Measurements from ENCODE around the gene RTN1. TPM values are rescaled to one million over a fixed set of nuclear protein-coding genes. Genes with fewer than 3 reads are reported as not detected.

The RTN1 gene
- total and polyA plus RNA-seq, 9 of the 15 experiments (the other 6 are each of a cell fraction or from before 2014, with no cell fraction given), result 0.03 to 0.09 TPM; not detected in 7

- 0% methylated on average over 2 of the region's 2 CpGs for WGBS (ENCODE audit: insufficient coverage, low coverage, missing lambda C conversion rate)
- H4K20me1 ChIP-seq (replicated peaks; ENCODE audit: control insufficient read depth, insufficient read depth, low read length), result no peaks in the 10 kb centered on the region
- H3K4me1 ChIP-seq (replicated peaks in 1 of 2; ENCODE audit: control insufficient read depth in 2 of 2, insufficient read depth in 2 of 2, low read length in 2 of 2), result no peaks in the 10 kb centered on the region
- DNase-seq (ENCODE audit: extremely low read depth in 1 of 4, low spot score in 3 of 4) (no peak), FAIRE-seq (no peak), ATAC-seq (no peak)
- no peaks in the 10 kb centered on the region for H3K9me1 ChIP-seq (ENCODE audit: control insufficient read depth, insufficient read depth, low read length)
- BruUV-seq (replicated peaks), result no TSS peak
- H3K36me3 ChIP-seq (ENCODE audit: control insufficient read depth, insufficient read depth, low read length), result no peaks in the 10 kb centered on the region
- no peak overlapping the region for H2AFZ ChIP-seq (ENCODE audit: low read depth, low read length)
- H3K79me2 ChIP-seq (ENCODE audit: control insufficient read depth, insufficient read depth, low read length), result no peaks in the 10 kb centered on the region
- POLR2A ChIA-PET, result no interaction called here
- intact Hi-C loops (cut with micrococcal nuclease), result no loop called here
- in situ Hi-C loops (cut with MboI), result no loop called here
- H3K27ac ChIP-seq (ENCODE audit: extremely low read depth, low read depth, low read length), result no peak overlapping the region
- H3K27me3 ChIP-seq (ENCODE audit: control insufficient read depth in 2 of 2, insufficient read depth in 2 of 2, low read length in 2 of 2), result no peaks in the 10 kb centered on the region
- H3K4me2 ChIP-seq (ENCODE audit: insufficient read depth, low read length), result no peak overlapping the region
- H3K9me3 ChIP-seq (replicated peaks; ENCODE audit: control insufficient read depth, insufficient read depth, low read depth, low read length), result no peaks in the 10 kb centered on the region
- CTCF ChIA-PET (ENCODE audit: low intra/inter-chr PET ratio), result no interaction called here
- TF ChIP-seq, protein P1, sequence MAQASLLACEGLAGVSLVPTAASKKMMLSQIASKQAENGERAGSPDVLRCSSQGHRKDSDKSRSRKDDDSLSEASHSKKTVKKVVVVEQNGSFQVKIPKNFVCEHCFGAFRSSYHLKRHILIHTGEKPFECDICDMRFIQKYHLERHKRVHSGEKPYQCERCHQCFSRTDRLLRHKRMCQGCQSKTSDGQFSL (CRISPR knock-in tag; IDR thresholded peaks at IDR 0.05), result no peak
- TF ChIP-seq, protein P1 (tag; IDR thresholded peaks at IDR 0.05), result no peak
- no peak for TF ChIP-seq JUNB (CRISPR knock-in tag; conservative IDR thresholded peaks at IDR 0.05)
- TF ChIP-seq POLR2H (tag; IDR thresholded peaks at IDR 0.05; ENCODE audit: low read depth), result no peak
- TF ChIP-seq, protein P2, sequence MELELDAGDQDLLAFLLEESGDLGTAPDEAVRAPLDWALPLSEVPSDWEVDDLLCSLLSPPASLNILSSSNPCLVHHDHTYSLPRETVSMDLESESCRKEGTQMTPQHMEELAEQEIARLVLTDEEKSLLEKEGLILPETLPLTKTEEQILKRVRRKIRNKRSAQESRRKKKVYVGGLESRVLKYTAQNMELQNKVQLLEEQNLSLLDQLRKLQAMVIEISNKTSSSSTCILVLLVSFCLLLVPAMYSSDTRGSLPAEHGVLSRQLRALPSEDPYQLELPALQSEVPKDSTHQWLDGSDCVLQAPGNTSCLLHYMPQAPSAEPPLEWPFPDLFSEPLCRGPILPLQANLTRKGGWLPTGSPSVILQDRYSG (tag; conservative IDR thresholded peaks at IDR 0.05; ENCODE audit: low read depth), result no peak
- H3K9ac ChIP-seq (ENCODE audit: insufficient read depth in 1 of 2, low read depth in 2 of 2, low read length in 2 of 2), result no peak overlapping the region
- H3K4me3 ChIP-seq, result no peak overlapping the region
Measured at GRCh38 chr14:59771577-59771976, 99.0 kb downstream of the RTN1 start.

Data from K562 (cell line).